Measurements from ENCODE around the gene TMUB1.

DNA sequence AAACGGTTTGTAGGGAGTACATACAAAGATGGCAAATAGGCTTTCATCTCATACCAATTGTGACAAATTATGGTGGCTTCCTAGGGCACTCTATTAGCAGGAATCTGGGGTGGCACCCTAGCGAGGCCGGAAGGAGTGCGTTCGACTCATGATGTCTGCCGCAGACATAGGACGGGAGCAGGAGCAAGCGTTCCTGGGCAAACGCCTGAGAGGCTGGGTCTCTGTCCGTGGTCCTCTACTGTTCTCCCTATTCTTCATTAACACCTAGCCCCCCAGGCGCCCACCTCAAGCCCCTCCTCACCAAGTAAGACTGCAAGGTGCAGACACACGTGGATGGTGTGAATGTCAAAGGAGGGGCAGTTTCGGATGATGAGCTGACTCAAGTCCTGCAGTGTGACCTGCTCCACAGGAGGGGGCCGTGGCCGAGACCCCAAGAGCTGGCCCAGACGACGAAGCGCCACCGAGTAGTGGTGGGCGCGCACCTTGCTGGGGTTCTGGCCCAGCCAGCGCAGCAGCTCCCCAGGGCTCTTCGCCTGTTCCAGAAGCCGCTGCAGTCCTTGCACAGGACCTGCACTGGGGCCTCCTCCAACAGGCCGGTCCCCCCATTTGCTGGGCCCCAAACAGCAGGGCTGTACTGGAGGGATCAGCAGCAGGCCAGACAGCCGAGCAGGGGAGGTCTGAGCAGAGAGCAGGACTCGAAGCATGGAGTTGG, 3.9 kb downstream of the TMUB1 start:
- no peak for TF ChIP-seq EZH2 (optimal IDR thresholded peaks at IDR 0.05; ENCODE audit: low read depth, low read length)
- TF ChIP-seq, protein P1, sequence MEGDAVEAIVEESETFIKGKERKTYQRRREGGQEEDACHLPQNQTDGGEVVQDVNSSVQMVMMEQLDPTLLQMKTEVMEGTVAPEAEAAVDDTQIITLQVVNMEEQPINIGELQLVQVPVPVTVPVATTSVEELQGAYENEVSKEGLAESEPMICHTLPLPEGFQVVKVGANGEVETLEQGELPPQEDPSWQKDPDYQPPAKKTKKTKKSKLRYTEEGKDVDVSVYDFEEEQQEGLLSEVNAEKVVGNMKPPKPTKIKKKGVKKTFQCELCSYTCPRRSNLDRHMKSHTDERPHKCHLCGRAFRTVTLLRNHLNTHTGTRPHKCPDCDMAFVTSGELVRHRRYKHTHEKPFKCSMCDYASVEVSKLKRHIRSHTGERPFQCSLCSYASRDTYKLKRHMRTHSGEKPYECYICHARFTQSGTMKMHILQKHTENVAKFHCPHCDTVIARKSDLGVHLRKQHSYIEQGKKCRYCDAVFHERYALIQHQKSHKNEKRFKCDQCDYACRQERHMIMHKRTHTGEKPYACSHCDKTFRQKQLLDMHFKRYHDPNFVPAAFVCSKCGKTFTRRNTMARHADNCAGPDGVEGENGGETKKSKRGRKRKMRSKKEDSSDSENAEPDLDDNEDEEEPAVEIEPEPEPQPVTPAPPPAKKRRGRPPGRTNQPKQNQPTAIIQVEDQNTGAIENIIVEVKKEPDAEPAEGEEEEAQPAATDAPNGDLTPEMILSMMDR (IDR thresholded peaks at IDR 0.05; ENCODE audit: low read length): no peak

Measured in MM.1S (cell line).